Amniotic epithelial cell (primary cell): Measurements from ENCODE around the gene AMACR.

ENCODE experiments used
- DNase-seq: peaks from one replicate; pipeline ENCODE4 v3.0.0-alpha.2; 2010; ENCODE audit warnings: low read depth

Gene AMACR

GRCh38 chr5:34005681-34006080 is 2.2 kb downstream of the AMACR start:
- no peak for DNase-seq

GRCh38 chr5:34005211-34005610 is 2.6 kb downstream of the AMACR start:
- peak; percentile 68 for DNase-seq

GRCh38 chr5:34003941-34004340 is 3.9 kb downstream of the AMACR start:
- DNase-seq, result peak; percentile 8

GRCh38 chr5:34002629-34003328 is 5.1 kb downstream of the AMACR start:
- DNase-seq, result peak; percentile 46

- DNase-seq, result peak; percentile 45
These were observed 6.5 kb downstream of the AMACR start for GRCh38 chr5:34001241-34001841.

- no peak for DNase-seq
These were observed 7.9 kb downstream of the AMACR start for GRCh38 chr5:33999978-34000377.

- DNase-seq, result peak; percentile 80
These were observed 10.4 kb downstream of the AMACR start for GRCh38 chr5:33997331-33997983.

GRCh38 chr5:33995865-33996264 is 12.0 kb downstream of the AMACR start:
- no peak for DNase-seq

GRCh38 chr5:33994845-33995244 is 13.0 kb downstream of the AMACR start:
- peak; percentile 85 for DNase-seq

- DNase-seq, result no peak
These were observed 15.0 kb downstream of the AMACR start for GRCh38 chr5:33992864-33993263.

GRCh38 chr5:33985447-33985846 is 22.4 kb downstream of the AMACR start:
- DNase-seq, result no peak

GRCh38 chr5:33984671-33985124 is 23.2 kb downstream of the AMACR start, which contains the start of gene SLC45A2:
TSS of gene SLC45A2 (minus strand) at chr5:33984693. CDS start at chr5:33984583, 110 bp downstream.
- peak; percentile 82 for DNase-seq

- DNase-seq, result no peak
These were observed 23.7 kb downstream of the AMACR start for GRCh38 chr5:33984178-33984577.

GRCh38 chr5:33981408-33982162 is 26.3 kb downstream of the AMACR start:
- peak; percentile 70 for DNase-seq

- DNase-seq, result no peak
These were observed 27.8 kb downstream of the AMACR start for GRCh38 chr5:33980030-33980429.

- no peak for DNase-seq
These were observed 29.5 kb downstream of the AMACR start for GRCh38 chr5:33978306-33978705.

GRCh38 chr5:33976307-33976706 is 31.5 kb downstream of the AMACR start:
- no peak for DNase-seq

GRCh38 chr5:33975852-33976251 is 32.0 kb downstream of the AMACR start:
- DNase-seq, result no peak

GRCh38 chr5:33973271-33973670 is 34.6 kb downstream of the AMACR start:
- no peak for DNase-seq

GRCh38 chr5:33969572-33970452 is 38.0 kb downstream of the AMACR start:
- DNase-seq, result peak; percentile 65
